Skin epidermis (tissue), 12 donors: Measurements from ENCODE around the gene TEAD3.
"Not testable (repeated sequence)": the region's sequence is repeated elsewhere in the genome, so short reads cannot be mapped to it uniquely, and the experiment has no call there.

Experiments
- H3K27ac ChIP-seq, 21 experiments: fragments of 200-600 bp; sonication (generic) in 11 of 21; one replicate each; pipeline ENCODE4 v1.5.0; 2020; ENCODE audit warnings: mild to moderate bottlenecking in 3 of 21, inconsistent platforms in 2 of 21, moderate library complexity in 2 of 21
- H3K4me3 ChIP-seq, 7 experiments: fragments of 200-600 bp; sonication (generic) in 2 of 7; one replicate each; pipeline ENCODE4 v1.5.0; 2020; ENCODE audit warnings: inconsistent platforms in 2 of 7, mild to moderate bottlenecking in 2 of 7, moderate library complexity in 1 of 7

The TEAD3 gene

GRCh38 chr6:35463292-35463691, 33.6 kb downstream of the TEAD3 start:
- Histone ChIP-seq H3K27ac (no peak overlapping the region), H3K4me3 (no peak overlapping the region)

GRCh38 chr6:35461270-35461669, 35.6 kb downstream of the TEAD3 start:
- Histone ChIP-seq H3K27ac (no peak overlapping the region), H3K4me3 (no peak overlapping the region)

GRCh38 chr6:35457907-35458306, 39.0 kb downstream of the TEAD3 start:
- no peak overlapping the region for H3K27ac ChIP-seq
- H3K4me3 ChIP-seq, result no peak overlapping the region

- Histone ChIP-seq H3K27ac (peak overlapping the region in 8 of 21 experiments; percentile 0 to 70 (median 18)), H3K4me3 (no peak overlapping the region)
Measured at GRCh38 chr6:35454391-35455110, 42.3 kb downstream of the TEAD3 start.

DNA sequence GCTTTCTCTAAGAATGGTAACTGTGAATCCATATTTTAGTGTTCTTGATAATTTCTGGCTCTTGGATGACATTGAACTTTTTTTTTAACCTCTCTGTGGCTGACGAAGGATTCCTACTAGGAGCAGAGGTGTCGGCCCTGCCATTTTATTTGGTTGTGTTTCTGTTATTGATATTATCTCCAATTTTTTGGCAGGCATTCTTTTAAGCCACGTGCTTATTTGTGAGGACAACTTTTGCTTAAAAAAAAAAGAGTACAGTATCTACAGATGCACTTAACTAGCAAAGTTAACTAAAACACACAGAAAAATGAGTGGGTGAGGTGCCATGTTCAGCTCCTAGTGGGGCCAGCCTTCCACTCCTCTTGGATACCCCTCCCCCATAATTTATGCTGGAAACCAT, 43.6 kb downstream of the TEAD3 start:
- H3K27ac ChIP-seq, result peak overlapping the region in 6 of 21 experiments; percentile 20 to 82 (median 75)
- H3K4me3 ChIP-seq, result peak overlapping the region; percentile 46 to 80 (median 64)

GRCh38 chr6:35452183-35453090, 44.4 kb downstream of the TEAD3 start, which contains the start of gene FANCE:
FANCE (plus strand) TSS chr6:35452338; CDS start chr6:35452546, 208 bp downstream.
- Histone ChIP-seq H3K27ac (peak within 1 kb of the TSS in 19 of 21 experiments; percentile 1 to 85 (median 65)), H3K4me3 (peak within 1 kb of the TSS; percentile 46 to 80 (median 64))

- peak overlapping the region in 13 of 21 experiments; percentile 1 to 82 (median 45) for H3K27ac ChIP-seq
- H3K4me3 ChIP-seq, result peak overlapping the region; percentile 46 to 80 (median 64)
Measured at GRCh38 chr6:35451354-35452182, 45.3 kb downstream of the TEAD3 start.

- no peak overlapping the region for H3K27ac ChIP-seq
- H3K4me3 ChIP-seq, result no peak overlapping the region
Measured at GRCh38 chr6:35449287-35449881, 47.5 kb downstream of the TEAD3 start.

DNA sequence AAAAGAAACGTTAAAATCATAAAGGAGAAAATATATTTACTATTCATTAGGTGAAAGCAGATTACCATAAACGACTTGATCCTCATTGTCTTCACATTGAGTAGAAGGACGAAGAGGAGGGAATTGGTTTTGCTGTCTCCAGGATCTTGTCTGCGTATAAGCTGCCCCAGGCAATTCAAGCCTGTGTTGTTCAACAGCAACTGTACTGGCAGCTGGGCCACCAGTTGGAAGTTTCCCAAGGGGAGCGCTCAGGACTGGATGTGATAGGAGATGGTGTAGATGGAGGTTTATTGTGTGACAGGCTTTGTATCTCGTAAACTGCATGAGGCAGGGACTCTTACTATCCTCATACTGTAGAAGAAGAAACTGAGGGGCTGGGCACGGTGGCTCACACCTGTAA, 48.7 kb downstream of the TEAD3 start:
- no peak overlapping the region for H3K4me3 ChIP-seq
- no peak overlapping the region for H3K27ac ChIP-seq

- Histone ChIP-seq H3K4me3 (no peak overlapping the region), H3K27ac (no peak overlapping the region)
Measured at GRCh38 chr6:35445691-35446090, 51.2 kb downstream of the TEAD3 start.

- peak overlapping the region in 2 of 21 experiments; percentile 10 to 17 for H3K27ac ChIP-seq
- H3K4me3 ChIP-seq, result no peak overlapping the region
Measured at GRCh38 chr6:35443341-35444030, 53.4 kb downstream of the TEAD3 start.

DNA sequence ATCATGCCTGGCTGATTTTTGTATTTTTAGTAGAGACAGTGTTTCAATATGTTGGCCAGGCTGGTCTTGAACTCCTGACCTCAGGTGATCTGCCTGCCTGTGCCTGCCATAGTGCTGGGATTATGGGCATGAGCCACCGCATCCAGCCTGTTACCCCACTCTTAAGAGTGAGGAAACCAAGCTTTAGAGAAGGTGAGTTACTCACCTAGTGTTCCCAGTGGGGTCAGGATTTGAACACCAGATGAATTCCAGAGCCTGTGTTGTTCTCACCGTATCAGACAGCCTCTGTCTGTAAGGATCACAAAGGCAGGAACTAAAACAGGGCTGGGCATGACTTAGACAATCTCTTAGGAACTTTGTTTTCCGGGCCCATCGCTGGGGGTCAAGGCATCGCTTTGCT, 54.2 kb downstream of the TEAD3 start:
- Histone ChIP-seq H3K4me3 (no peak overlapping the region), H3K27ac (peak overlapping the region in 2 of 21 experiments; percentile 10 to 17)

GRCh38 chr6:35441642-35442041, 55.2 kb downstream of the TEAD3 start:
- Histone ChIP-seq H3K27ac (no peak overlapping the region), H3K4me3 (no peak overlapping the region)

GRCh38 chr6:35441205-35441604, 55.7 kb downstream of the TEAD3 start:
- no peak overlapping the region for H3K27ac ChIP-seq
- H3K4me3 ChIP-seq, result no peak overlapping the region

DNA sequence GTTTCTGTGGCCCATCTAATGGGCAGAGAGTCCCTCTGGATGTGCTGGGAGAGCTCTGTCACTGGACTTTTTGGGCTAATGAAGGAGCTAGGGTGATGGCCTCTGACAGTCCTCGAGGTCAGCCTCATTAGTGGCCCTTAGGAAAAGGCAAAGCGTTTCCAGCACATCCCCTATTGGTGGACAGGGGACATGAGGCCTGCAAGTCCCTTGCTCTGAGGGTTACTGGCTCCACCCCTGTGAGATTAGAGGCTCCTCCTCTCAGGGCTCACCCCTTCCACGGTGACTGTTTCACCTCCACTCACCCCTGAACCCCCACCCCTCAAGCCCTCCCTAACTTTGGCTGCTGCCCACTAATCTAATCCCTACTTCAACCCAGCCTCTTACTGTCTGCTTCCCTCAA, 57.6 kb downstream of the TEAD3 start:
- Histone ChIP-seq H3K4me3 (no peak overlapping the region), H3K27ac (no peak overlapping the region)

- not testable (repeated sequence) for H3K27ac ChIP-seq, H3K4me3 ChIP-seq
Measured at GRCh38 chr6:35438378-35439065, 58.4 kb downstream of the TEAD3 start.

GRCh38 chr6:35436071-35436857, 60.6 kb downstream of the TEAD3 start:
- H3K4me3 ChIP-seq, result no peak overlapping the region
- H3K27ac ChIP-seq, result no peak overlapping the region
